ENCODE measurements around the gene DEPDC1.

DEPDC1 gene, protein sequence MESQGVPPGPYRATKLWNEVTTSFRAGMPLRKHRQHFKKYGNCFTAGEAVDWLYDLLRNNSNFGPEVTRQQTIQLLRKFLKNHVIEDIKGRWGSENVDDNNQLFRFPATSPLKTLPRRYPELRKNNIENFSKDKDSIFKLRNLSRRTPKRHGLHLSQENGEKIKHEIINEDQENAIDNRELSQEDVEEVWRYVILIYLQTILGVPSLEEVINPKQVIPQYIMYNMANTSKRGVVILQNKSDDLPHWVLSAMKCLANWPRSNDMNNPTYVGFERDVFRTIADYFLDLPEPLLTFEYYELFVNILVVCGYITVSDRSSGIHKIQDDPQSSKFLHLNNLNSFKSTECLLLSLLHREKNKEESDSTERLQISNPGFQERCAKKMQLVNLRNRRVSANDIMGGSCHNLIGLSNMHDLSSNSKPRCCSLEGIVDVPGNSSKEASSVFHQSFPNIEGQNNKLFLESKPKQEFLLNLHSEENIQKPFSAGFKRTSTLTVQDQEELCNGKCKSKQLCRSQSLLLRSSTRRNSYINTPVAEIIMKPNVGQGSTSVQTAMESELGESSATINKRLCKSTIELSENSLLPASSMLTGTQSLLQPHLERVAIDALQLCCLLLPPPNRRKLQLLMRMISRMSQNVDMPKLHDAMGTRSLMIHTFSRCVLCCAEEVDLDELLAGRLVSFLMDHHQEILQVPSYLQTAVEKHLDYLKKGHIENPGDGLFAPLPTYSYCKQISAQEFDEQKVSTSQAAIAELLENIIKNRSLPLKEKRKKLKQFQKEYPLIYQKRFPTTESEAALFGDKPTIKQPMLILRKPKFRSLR

DNA sequence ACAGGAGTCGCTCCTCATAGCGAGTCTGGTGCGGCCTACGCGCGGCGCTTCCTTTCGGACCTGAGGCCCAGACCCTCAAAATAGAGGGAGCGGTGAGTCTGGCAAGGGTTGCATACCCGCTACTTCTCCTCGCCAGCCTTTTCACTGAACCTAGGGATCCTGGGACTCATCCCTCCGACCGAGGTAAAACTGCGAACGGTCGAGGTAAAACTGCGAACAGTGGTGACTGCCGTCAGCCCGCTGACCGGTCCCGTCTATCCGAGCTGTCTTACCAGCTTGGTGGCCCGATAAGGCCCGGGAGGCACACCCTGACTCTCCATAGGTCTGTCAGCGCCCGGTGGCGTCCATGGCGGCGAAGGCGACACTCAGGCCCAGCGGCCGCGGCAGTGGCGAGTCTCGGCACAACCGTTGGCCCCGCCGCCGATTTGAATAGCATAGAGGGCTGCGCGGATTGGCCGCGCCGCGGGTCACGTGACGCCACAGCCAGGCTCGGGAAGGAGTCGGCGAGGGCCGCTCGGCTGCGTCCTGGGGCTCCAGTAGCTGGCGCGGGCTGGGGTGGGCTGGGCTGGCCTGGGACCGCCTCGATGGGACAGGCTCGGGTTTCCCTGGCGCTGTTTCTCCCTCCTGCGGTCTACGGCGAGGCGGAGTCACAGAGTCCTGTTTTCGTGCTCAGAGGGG is at the start of gene DEPDC1:
DEPDC1 (minus strand) TSS at position 403 of the 678 bp plus-strand sequence; CDS start at position 320, 83 bp downstream.
- Histone ChIP-seq H3K27me3 (ENCODE audit: control insufficient read depth, insufficient read depth, low read length) (no peaks in the 10 kb centered on the region), H3K4me1 (ENCODE audit: control insufficient read depth, insufficient read depth, low read length) (peaks cover 12% of the 10 kb centered on the region; the same call in 1 of the 2 replicates), H3K4me3 (ENCODE audit: low read depth, low read length) (peak within 1 kb of the TSS; percentile 92), H3K9me3 (ENCODE audit: control insufficient read depth, insufficient read depth, low read length) (no peaks in the 10 kb centered on the region), H3K27ac (ENCODE audit: low read depth, low read length) (peak within 1 kb of the TSS; percentile 90), H3K36me3 (ENCODE audit: control insufficient read depth, insufficient read depth, low read length) (peaks cover 24% of the 10 kb centered on the region), H3K9ac (ENCODE audit: low read depth, low read length) (peak within 1 kb of the TSS; percentile 89)

DNA sequence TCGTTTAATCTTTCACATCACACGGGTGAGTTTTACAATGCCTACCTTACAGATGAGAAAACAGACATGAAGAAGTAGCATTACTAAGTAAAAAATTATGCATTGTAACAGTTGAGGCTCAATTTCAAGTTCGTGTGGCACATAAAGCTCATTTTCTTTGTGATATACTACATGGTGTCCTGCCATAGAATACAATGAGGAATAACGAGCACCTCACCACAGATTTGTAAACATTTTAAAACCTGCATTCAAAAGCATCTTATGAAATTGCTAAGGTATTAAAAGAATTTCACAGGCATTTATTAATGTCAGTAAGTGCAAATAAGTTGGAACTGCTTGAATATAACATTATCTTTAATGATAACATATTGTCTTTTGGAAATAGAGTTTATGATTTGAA is 47.8 kb upstream of the DEPDC1 start:
- Histone ChIP-seq H3K36me3 (ENCODE audit: control insufficient read depth, insufficient read depth, low read length) (no peaks in the 10 kb centered on the region), H3K4me1 (ENCODE audit: control insufficient read depth, insufficient read depth, low read length) (no peaks in the 10 kb centered on the region), H3K9me3 (ENCODE audit: control insufficient read depth, insufficient read depth, low read length) (no peaks in the 10 kb centered on the region), H3K9ac (ENCODE audit: low read depth, low read length) (no peak overlapping the region), H3K27ac (ENCODE audit: low read depth, low read length) (no peak overlapping the region), H3K4me3 (ENCODE audit: low read depth, low read length) (no peak overlapping the region), H3K27me3 (ENCODE audit: control insufficient read depth, insufficient read depth, low read length) (no peaks in the 10 kb centered on the region)

DNA sequence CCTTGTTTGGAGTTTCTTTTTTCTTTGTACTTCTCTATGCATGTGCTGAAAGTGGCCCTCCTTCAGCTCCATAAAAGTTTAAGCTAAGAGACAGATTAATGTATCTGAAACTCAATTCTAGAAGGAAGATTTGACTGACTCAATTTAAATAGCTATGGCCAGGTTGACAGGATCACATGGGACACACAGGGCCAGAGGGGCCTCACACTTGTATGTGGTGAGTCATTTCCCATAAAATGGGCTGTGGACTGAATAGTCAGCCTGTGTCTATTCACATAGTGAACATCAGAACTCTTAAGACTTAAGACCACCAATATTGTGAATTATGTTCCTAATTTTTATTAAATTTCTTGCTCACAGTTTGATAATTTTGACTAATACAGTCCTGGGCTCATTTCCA is 45.7 kb upstream of the DEPDC1 start:
- Histone ChIP-seq H3K9me3 (ENCODE audit: control insufficient read depth, insufficient read depth, low read length) (no peaks in the 10 kb centered on the region), H3K4me1 (ENCODE audit: control insufficient read depth, insufficient read depth, low read length) (no peaks in the 10 kb centered on the region), H3K9ac (ENCODE audit: low read depth, low read length) (no peak overlapping the region), H3K27ac (ENCODE audit: low read depth, low read length) (no peak overlapping the region), H3K4me3 (ENCODE audit: low read depth, low read length) (no peak overlapping the region), H3K36me3 (ENCODE audit: control insufficient read depth, insufficient read depth, low read length) (no peaks in the 10 kb centered on the region), H3K27me3 (ENCODE audit: control insufficient read depth, insufficient read depth, low read length) (no peaks in the 10 kb centered on the region)

DNA sequence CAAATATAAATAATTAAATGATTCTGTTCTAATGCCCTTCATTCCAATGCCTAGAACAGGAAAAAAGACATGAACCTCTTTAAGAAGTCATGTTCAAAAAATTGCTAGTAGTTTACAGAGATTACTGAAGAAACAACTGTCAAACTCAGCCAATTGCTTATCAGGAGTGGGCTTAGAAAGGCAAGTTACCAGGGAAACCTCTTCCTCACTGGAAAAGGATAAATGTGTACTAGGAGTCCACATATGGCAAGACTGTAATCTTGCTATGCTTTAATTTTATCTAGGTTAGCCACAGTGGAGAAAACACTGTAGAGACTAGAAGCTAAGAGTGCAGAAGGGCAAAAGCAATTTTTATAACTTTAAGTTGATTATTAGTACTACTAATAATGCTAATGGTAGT is 42.1 kb upstream of the DEPDC1 start:
- H3K27ac ChIP-seq (ENCODE audit: low read depth, low read length) = no peak overlapping the region
- H3K27me3 ChIP-seq (ENCODE audit: control insufficient read depth, insufficient read depth, low read length) = no peaks in the 10 kb centered on the region
- H3K4me1 ChIP-seq (ENCODE audit: control insufficient read depth, insufficient read depth, low read length) = no peaks in the 10 kb centered on the region
- no peaks in the 10 kb centered on the region for H3K36me3 ChIP-seq (ENCODE audit: control insufficient read depth, insufficient read depth, low read length)
- no peaks in the 10 kb centered on the region for H3K9me3 ChIP-seq (ENCODE audit: control insufficient read depth, insufficient read depth, low read length)
- H3K4me3 ChIP-seq (ENCODE audit: low read depth, low read length) = no peak overlapping the region
- no peak overlapping the region for H3K9ac ChIP-seq (ENCODE audit: low read depth, low read length)

DNA sequence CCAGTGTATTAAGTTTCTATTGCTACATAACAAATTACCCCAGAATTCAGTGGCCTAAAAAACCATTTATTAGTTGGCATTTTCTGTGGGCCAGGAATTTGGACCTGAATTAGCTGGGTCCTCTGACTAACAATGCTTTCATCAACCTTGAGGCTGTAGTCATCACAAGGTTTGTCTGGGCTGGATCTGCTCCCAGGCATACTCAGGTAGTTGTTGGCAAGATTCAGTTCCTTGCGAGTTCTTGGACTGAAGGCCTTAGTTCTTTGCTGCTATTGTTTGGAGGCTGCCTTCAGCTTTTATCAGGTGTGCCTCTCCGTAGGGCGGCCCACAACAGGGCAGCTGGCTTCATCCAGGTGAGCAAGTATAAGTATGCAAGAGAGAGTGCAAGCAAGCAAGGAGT is 31.4 kb upstream of the DEPDC1 start:
- Histone ChIP-seq H3K27ac (ENCODE audit: low read depth, low read length) (no peak overlapping the region), H3K9ac (ENCODE audit: low read depth, low read length) (no peak overlapping the region), H3K4me1 (ENCODE audit: control insufficient read depth, insufficient read depth, low read length) (no peaks in the 10 kb centered on the region), H3K27me3 (ENCODE audit: control insufficient read depth, insufficient read depth, low read length) (no peaks in the 10 kb centered on the region), H3K9me3 (ENCODE audit: control insufficient read depth, insufficient read depth, low read length) (no peaks in the 10 kb centered on the region), H3K36me3 (ENCODE audit: control insufficient read depth, insufficient read depth, low read length) (no peaks in the 10 kb centered on the region), H3K4me3 (ENCODE audit: low read depth, low read length) (no peak overlapping the region)

DNA sequence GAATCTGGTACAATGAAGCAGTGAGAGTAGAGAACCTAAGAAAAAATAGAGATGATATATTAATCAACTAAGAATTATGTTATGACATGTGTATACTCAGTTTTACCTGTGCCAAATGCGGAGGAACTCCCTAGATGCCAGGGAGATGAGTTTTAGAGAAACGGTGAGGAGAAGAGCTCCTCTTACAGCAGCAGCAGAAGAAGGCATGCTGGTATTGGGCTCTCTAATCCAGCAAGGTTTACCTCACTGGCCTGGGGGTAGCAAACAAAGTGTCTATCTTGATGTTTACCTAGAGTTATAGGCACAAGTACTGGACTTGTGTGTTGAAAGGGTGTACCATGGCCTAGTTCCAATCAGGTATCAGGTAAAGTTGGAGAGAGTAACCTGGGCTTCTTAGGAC is 28.9 kb upstream of the DEPDC1 start:
- H3K27ac ChIP-seq (ENCODE audit: low read depth, low read length) = no peak overlapping the region
- no peaks in the 10 kb centered on the region for H3K27me3 ChIP-seq (ENCODE audit: control insufficient read depth, insufficient read depth, low read length)
- H3K9me3 ChIP-seq (ENCODE audit: control insufficient read depth, insufficient read depth, low read length) = no peaks in the 10 kb centered on the region

DNA sequence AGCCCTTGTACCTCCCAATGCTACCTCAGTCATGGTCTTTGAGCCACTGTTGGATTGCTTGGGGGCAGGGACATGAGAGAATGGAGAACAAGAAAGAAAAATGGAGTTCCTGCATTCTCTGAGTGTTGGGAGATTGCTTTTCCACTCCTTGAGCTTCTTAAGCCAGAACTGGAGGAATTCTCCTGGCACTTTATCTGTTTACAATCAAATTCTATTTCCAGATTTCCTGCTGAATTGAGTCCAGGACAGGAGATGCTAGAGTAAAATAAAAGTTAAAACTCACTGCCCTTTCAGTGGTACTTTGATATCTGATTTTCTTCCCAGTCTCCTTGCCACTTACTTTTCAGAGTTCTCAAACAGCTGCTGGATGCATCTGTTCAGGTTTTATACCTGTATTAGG is 24.4 kb upstream of the DEPDC1 start:
- Histone ChIP-seq H3K27me3 (ENCODE audit: control insufficient read depth, insufficient read depth, low read length) (no peaks in the 10 kb centered on the region), H3K27ac (ENCODE audit: low read depth, low read length) (no peak overlapping the region), H3K9ac (ENCODE audit: low read depth, low read length) (no peak overlapping the region), H3K36me3 (ENCODE audit: control insufficient read depth, insufficient read depth, low read length) (no peaks in the 10 kb centered on the region), H3K9me3 (ENCODE audit: control insufficient read depth, insufficient read depth, low read length) (no peaks in the 10 kb centered on the region), H3K4me1 (ENCODE audit: control insufficient read depth, insufficient read depth, low read length) (no peaks in the 10 kb centered on the region), H3K4me3 (ENCODE audit: low read depth, low read length) (no peak overlapping the region)

More for the DNA sequence above, 28.9 kb upstream of the DEPDC1 start:
- Histone ChIP-seq H3K9ac (ENCODE audit: low read depth, low read length) (no peak overlapping the region), H3K36me3 (ENCODE audit: control insufficient read depth, insufficient read depth, low read length) (no peaks in the 10 kb centered on the region), H3K4me3 (ENCODE audit: low read depth, low read length) (no peak overlapping the region), H3K4me1 (ENCODE audit: control insufficient read depth, insufficient read depth, low read length) (no peaks in the 10 kb centered on the region)

DNA sequence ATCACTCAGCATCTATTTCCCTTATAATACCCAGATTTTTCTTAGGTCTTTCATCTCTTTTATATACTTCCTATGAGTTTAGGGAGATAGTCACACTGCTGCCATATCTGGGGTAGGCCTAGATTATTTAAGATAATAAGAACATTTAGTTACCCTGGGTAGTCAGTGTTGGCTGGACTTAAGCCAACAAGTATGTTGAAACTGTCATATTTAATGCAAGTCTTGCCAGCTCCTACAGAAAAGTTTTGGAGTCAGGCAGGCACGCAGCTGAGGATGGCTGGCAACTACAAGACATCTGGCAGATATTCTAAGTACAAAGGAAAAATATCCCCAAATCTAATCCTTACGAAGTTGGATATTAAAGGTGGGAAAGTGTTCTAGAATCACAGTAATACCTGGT is 19.2 kb upstream of the DEPDC1 start:
- Histone ChIP-seq H3K36me3 (ENCODE audit: control insufficient read depth, insufficient read depth, low read length) (no peaks in the 10 kb centered on the region), H3K27ac (ENCODE audit: low read depth, low read length) (no peak overlapping the region), H3K4me3 (ENCODE audit: low read depth, low read length) (no peak overlapping the region), H3K4me1 (ENCODE audit: control insufficient read depth, insufficient read depth, low read length) (no peaks in the 10 kb centered on the region), H3K9me3 (ENCODE audit: control insufficient read depth, insufficient read depth, low read length) (peaks cover 9% of the 10 kb centered on the region), H3K9ac (ENCODE audit: low read depth, low read length) (no peak overlapping the region), H3K27me3 (ENCODE audit: control insufficient read depth, insufficient read depth, low read length) (no peaks in the 10 kb centered on the region)

DNA sequence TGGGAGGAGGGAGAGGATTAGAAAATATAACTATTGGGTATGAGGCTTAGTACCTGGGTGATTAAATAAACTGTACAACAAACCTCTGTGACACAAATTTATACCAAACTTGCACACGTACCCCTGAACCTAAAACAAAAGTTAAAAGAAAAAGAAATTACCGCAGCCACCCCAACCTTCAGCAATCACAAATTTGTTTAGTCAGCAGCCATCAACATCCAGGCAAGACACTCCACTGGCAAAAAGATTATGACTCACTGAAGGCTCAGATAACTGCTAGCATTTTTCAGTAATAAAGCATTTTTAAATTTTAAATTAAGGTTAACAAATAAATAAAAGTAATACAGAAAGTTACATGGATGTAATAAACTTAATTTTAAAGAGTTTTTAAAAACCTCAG is 14.4 kb upstream of the DEPDC1 start:
- Histone ChIP-seq H3K4me3 (ENCODE audit: low read depth, low read length) (no peak overlapping the region), H3K9ac (ENCODE audit: low read depth, low read length) (no peak overlapping the region), H3K27me3 (ENCODE audit: control insufficient read depth, insufficient read depth, low read length) (no peaks in the 10 kb centered on the region), H3K4me1 (ENCODE audit: control insufficient read depth, insufficient read depth, low read length) (no peaks in the 10 kb centered on the region), H3K9me3 (ENCODE audit: control insufficient read depth, insufficient read depth, low read length) (peaks cover 28% of the 10 kb centered on the region), H3K27ac (ENCODE audit: low read depth, low read length) (no peak overlapping the region), H3K36me3 (ENCODE audit: control insufficient read depth, insufficient read depth, low read length) (no peaks in the 10 kb centered on the region)

DNA sequence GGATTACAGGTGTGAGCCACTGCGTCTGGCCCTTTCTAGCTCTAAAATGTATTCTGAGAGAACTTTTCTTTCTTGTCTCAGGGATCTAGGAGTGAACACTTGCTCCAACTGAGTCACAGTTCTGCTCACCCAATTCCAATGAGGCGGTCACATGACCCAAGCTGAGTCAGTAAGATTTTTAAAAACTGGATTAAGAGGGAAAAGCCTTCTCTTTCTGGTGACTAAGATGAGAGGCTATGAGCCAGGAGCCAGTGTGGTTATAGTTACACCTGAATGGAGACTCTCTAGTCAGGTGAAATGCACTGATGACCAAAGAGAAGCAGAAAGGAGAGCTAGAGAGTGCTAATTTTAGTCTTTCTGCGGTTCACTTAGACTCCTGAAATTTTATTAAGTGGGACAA is 9.5 kb upstream of the DEPDC1 start:
- Histone ChIP-seq H3K27ac (ENCODE audit: low read depth, low read length) (no peak overlapping the region), H3K9ac (ENCODE audit: low read depth, low read length) (no peak overlapping the region), H3K4me1 (ENCODE audit: control insufficient read depth, insufficient read depth, low read length) (no peaks in the 10 kb centered on the region), H3K4me3 (ENCODE audit: low read depth, low read length) (no peak overlapping the region), H3K36me3 (ENCODE audit: control insufficient read depth, insufficient read depth, low read length) (no peaks in the 10 kb centered on the region), H3K9me3 (ENCODE audit: control insufficient read depth, insufficient read depth, low read length) (peaks cover 29% of the 10 kb centered on the region), H3K27me3 (ENCODE audit: control insufficient read depth, insufficient read depth, low read length) (no peaks in the 10 kb centered on the region)

DNA sequence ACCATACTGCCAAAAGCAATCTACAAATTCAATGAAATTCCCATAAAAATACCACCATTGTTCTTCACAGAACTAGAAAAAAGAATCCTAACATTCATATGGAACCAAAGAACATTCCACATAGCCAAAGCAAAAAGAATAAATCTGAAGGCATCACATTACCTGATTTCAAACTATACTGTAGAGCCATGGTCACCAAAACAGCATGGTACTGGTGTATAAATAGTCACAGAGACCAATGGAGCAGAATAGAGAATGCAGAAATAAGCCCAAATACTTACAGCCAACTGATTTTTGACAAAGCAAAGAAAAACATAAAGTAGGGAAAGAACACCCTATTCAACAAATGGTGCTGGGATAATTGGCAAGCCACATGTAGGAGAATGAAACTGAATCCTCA is 6.2 kb upstream of the DEPDC1 start:
- no peak overlapping the region for H3K4me3 ChIP-seq (ENCODE audit: low read depth, low read length)
- H3K27ac ChIP-seq (ENCODE audit: low read depth, low read length) = no peak overlapping the region
- no peaks in the 10 kb centered on the region for H3K27me3 ChIP-seq (ENCODE audit: control insufficient read depth, insufficient read depth, low read length)
- H3K9me3 ChIP-seq (ENCODE audit: control insufficient read depth, insufficient read depth, low read length) = peaks cover 7% of the 10 kb centered on the region; the same call in 1 of the 2 replicates
- H3K9ac ChIP-seq (ENCODE audit: low read depth, low read length) = no peak overlapping the region
- H3K4me1 ChIP-seq (ENCODE audit: control insufficient read depth, insufficient read depth, low read length) = no peaks in the 10 kb centered on the region
- H3K36me3 ChIP-seq (ENCODE audit: control insufficient read depth, insufficient read depth, low read length) = no peaks in the 10 kb centered on the region

Measured in HUES48 (cell line).